Endothelial cell of umbilical vein (primary cell): ENCODE data around the gene TP53.

ENCODE experiments used
- CTCF ChIP-seq, 2 donors: IDR thresholded peaks; 1 replicate in 1 of 2; 2 replicates in 1 of 2; pipeline ENCODE4 v1.5.1; 2011; ENCODE audit warnings: low read length in 2 of 2, mild to moderate bottlenecking in 2 of 2, moderate library complexity in 2 of 2, control low read depth in 1 of 2, inconsistent platforms in 1 of 2, low read depth in 1 of 2; ENCODE audit not compliant: insufficient read depth in 1 of 2; ENCODE audit errors: extremely low read depth in 1 of 2
- EZH2 ChIP-seq: IDR thresholded peaks from 2 replicates; pipeline ENCODE4 v1.6.1; 2012; ENCODE audit warnings: borderline replicate concordance, low read depth, mild to moderate bottlenecking, moderate library complexity, low read length, inconsistent platforms; ENCODE audit not compliant: severe bottlenecking
- JUN ChIP-seq: IDR thresholded peaks from 2 replicates; pipeline ENCODE4 v1.6.1; 2011; ENCODE audit warnings: borderline replicate concordance, low read depth; ENCODE audit not compliant: insufficient read length, insufficient read depth
- POLR2A ChIP-seq: IDR thresholded peaks from 2 replicates; pipeline ENCODE4 v1.6.1; 2012; ENCODE audit warnings: low read depth, mild to moderate bottlenecking, control low read depth, low read length
- POLR2AphosphoS5 ChIP-seq: IDR thresholded peaks from 2 replicates; pipeline ENCODE4 v1.6.1; 2012; ENCODE audit warnings: low read depth, mild to moderate bottlenecking, control low read depth, low read length, moderate library complexity; ENCODE audit not compliant: insufficient read depth

DNA sequence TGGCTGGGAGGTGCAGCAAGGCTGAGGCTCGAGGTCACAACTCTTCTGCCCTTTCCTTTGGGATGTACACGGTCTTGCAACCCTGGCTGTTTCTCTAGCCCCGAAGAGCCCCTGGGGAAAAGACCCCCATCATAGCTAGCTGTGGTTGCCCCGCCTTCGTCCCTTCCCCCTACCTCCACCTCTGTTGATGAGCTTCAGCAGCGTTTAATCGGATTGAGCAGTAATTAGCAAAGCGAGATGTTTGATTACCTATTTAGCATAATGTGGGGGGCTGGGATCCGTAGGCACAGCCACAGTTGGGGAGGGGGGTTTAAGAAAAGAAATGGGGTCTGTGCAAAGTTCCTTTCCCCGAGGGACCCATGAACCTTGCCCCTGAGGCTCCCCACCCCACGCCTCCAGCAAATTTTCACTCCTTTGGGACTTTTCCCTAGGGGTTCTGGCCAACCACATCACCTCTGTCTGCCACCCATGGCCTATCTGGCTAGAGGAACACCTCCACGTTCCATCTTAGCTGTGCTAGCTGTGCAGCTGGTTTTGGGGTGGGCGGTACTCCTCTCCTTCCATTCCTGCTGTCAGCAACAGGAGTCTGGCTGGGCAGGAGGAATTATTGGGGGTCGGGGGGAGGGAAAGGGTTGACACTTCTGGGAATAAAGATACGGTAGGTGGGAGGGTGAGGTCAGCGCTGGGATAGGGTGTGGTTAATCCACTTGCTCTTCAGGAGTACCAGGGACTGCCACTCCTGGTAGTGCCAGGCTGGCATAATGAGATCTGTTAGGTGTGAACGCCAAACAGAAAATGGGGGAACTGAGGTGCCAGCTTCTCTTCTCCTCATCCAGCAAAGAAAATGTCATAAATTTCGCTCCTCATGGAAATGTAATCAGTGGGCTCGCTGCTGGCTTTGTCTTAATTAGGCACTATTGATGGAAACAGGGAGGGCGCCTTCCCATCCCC, 28.9 kb upstream of the TP53 start:
- TF ChIP-seq CTCF (IDR thresholded peaks at IDR 0.05; ENCODE audit: extremely low read depth in 1 of 2, insufficient read depth in 1 of 2, low read depth in 1 of 2, low read length in 2 of 2) (no peak), POLR2A (no peak), POLR2AphosphoS5 (no peak), EZH2 (no peak), JUN (no peak)
